DMS114 treated with DMSO at 0.1 percent for 48 hours (cell line): ENCODE measurements around the gene NOTCH1.

Source experiments
- DNase-seq: peaks from one replicate; lab custom pipeline; 2025; ENCODE audit not compliant: unreplicated experiment; lab: John Stamatoyannopoulos, UW

NOTCH1 gene

DNA sequence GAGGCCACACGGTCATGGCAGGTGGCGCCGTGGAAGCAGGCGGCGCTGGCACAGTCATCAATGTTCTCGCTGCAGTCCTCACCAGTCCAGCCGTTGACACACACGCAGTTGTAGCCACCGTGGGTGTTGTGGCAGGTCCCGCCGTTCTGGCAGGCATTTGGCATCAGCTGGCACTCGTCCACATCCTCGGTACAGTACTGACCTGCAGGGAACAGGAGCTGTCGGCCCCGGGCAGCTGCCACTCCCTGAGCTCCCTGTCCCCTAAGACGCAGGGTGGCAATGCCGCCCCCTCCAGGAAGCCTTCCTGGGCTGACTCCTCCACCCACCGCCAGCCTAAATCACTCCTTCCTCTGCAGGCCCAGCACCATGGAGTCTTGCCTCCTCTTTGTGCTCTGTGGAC is 27.2 kb downstream of the NOTCH1 start:
- DNase-seq = no peak

- DNase-seq = no peak
These were observed 27.9 kb downstream of the NOTCH1 start for GRCh38 chr9:136517950-136518349.

DNA sequence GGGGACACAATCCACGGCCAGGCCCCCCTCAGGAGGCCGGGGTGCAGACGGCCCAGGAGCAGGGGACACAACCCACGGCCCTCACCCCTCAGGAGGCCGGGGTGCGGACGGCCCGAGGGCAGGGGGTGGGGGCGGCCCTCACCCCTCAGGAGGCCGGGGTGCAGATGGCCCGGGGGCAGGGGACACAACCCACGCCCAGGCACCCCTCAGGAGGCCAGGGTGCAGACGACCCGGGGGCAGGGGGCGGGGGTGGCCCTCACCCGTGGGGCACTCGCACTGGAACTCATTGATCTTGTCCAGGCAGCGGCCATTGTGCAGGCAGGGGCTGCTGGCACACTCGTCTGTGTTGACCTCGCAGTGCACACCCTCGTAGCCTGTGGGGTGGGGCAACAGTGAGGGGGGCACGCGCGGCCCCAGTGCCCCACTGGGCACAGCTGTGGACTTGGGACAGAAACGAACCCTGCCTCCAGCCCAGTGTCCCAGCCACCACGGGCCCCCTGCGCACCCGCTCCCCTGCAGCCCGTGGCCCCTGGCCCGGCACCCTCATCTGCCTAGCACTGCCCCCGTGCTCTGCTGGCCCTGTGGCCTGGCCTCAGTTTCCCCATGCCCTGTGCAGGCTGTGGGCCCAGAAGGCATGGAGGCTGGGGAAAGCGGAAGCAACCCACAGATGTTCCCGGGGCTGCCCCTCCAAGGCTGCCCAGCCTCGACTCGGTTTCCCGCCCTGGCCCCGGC is 28.7 kb downstream of the NOTCH1 start:
- DNase-seq = no peak

DNA sequence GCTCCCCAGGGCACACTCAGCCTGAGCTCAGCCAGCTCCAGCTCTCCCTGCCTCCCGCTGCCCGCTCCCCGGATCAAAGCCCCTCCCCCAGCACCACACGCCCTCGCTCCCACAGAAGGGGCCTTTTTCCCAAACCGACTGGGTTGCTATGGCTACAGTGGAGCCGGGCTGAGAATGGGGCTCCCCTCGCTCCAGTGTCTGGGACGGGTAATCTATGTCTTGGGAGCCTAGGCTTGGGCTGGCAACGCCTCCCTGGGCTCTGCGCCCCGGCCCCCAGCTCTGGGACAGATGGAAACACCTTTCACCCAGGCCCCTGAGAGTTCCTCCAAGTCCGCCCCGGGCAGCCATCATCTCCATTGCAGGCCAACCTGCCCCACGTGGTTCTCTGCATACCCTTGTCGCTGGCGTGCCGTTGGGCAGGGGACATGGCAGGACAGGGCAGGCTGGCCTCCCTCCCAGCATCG is 29.6 kb downstream of the NOTCH1 start:
- no peak for DNase-seq

DNA sequence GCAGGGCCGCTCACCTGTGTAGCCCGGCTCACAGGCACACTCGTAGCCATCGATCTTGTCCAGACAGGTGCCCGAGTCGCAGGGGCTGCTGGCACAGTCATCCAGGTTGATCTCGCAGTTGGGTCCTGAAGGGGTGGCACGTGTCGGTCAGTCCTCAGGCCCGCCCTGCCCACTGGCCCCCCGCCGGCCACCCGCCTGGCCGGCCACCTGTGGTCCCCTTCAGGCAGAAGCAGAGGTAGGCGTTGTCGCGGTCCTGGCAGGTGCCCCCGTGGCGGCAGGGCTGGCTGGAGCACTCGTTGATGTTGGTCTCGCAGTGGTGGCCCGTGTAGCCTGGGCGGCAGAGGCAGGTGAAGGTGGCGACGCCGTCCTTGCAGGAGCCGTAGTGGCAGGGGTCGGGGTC is 30.6 kb downstream of the NOTCH1 start:
- DNase-seq = no peak

DNA sequence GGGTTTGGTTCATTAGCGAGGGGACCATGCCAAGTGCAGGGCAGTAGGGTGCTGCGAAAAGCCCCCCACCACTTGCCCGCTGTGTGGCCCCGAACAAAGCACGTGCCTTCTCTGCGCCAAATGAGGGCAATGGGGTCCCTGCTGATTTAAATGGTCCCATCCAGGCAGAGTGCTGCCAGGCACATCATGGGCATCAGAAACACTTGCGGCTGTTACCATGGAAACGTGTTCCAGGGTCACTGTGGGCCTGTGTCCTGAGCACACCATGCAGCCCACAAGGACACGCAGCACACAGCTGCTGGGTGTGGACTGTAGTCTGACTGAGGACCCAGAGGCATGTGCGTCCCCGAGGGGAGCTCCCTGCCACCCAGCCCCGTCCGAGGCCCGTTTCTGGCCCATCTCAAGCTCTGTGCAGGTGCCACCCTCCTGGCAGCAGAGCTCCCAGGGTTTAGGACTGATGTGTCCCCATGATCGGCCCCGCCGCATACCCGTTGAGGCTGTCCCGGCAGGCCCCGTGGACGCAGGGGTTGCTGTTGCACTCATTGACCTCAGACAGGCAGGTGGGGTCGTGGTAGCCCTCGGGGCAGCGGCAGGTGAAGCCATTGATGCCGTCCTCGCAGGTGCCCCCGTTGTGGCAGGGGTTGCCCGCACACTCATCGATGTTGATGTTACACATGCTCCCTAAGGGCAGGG is 31.7 kb downstream of the NOTCH1 start:
- DNase-seq = no peak

DNA sequence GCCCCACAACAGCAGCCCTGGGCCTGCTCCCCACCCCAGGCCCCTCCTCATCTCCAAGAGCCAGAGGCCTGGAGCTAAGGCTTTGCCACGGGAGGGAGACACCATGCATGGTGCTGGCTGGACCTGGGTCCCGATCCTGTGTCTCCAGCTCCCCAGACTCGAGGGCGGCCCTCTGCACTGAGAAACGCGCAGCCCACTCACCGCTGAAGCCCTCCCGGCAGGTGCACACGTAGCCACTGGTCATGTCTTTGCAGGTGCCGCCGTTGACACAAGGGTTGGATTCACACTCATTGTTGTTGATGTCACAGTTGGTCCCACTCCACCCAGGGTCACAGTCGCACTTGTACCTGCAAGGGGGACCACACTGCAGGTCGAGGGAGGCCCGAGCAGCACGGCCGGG is 32.7 kb downstream of the NOTCH1 start:
- no peak for DNase-seq

GRCh38 chr9:136512651-136513071 is 33.2 kb downstream of the NOTCH1 start:
- no peak for DNase-seq

GRCh38 chr9:136511670-136512592 is 33.9 kb downstream of the NOTCH1 start:
- no peak for DNase-seq

GRCh38 chr9:136511144-136511669 is 34.6 kb downstream of the NOTCH1 start:
- no peak for DNase-seq

DNA sequence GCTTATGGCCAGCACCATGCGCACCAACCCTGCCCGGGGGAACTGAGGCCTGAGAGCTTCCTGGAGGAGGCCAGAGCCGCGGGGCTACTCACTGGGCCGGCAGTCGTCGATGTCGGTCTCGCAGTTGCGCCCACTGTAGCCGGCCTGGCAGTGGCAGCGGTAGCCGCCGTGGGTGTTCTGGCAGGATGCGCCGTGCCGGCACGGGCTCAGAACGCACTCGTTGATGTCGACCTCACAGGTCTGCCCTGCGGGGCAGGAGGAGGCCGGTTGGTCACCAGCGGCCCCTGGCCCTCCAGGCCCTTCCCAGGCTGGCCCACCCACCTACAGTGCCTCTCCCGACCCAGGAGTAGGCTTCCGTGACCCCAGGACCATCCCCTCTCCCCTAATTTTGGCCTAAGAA is 35.3 kb downstream of the NOTCH1 start:
- DNase-seq = no peak

- no peak for DNase-seq
These were observed 36.3 kb downstream of the NOTCH1 start for GRCh38 chr9:136509549-136509948.

- no peak for DNase-seq
These were observed 36.9 kb downstream of the NOTCH1 start for GRCh38 chr9:136508729-136509500.

DNA sequence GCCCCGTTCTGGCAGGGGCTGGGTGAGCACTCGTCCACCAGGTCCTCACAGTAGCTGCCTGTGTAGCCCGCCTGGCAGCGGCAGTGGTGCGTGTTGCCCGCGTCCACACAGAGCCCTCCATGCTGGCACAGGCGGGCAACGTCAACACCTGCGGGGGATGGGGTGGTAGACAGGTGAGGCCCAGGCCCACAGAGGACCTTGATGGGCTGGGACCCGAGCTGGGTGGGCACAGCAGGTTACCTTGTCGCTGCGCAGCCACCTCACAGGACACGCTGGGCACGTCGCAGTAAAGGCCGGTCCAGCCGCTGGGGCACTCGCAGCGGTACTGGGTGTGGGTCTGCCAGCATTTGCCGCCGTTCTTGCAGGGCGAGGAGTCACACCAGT is 37.9 kb downstream of the NOTCH1 start:
- DNase-seq = no peak

- no peak for DNase-seq
These were observed 38.4 kb downstream of the NOTCH1 start for GRCh38 chr9:136507221-136507991.

DNA sequence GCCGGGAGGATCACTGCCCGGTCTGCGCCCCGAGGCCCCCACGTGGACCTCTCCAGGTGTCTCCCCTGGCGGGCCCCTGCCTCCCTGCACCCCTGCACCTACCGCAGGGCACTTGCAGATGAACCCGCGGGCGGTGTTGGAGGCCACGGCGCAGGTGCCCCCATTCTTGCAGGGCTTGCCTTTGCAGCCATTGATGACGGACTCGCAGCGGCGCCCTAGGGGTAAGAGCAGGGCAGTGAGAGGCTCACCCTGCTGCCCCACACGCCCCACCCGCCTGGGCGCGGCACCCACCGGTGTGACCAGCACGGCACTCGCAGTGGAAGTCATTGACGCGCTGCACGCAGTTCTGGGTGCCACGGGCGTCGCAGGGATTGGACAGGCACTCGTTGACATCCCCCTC is 39.4 kb downstream of the NOTCH1 start:
- DNase-seq = no peak

- no peak for DNase-seq
These were observed 40.1 kb downstream of the NOTCH1 start for GRCh38 chr9:136505406-136506403.

- no peak for DNase-seq
These were observed 41.1 kb downstream of the NOTCH1 start for GRCh38 chr9:136504512-136505348.
